ENCODE results near the gene ADGRL1. TPM values are rescaled to one million over a fixed set of nuclear protein-coding genes. Genes with fewer than 3 reads are reported as not detected.
"Not testable (repeated sequence)": the region's sequence is repeated elsewhere in the genome, so short reads cannot be mapped to it uniquely, and the experiment has no call there.

Gene ADGRL1
- total and polyA plus RNA-seq, 2 donors, result 3.6 to 8.4 TPM

DNA sequence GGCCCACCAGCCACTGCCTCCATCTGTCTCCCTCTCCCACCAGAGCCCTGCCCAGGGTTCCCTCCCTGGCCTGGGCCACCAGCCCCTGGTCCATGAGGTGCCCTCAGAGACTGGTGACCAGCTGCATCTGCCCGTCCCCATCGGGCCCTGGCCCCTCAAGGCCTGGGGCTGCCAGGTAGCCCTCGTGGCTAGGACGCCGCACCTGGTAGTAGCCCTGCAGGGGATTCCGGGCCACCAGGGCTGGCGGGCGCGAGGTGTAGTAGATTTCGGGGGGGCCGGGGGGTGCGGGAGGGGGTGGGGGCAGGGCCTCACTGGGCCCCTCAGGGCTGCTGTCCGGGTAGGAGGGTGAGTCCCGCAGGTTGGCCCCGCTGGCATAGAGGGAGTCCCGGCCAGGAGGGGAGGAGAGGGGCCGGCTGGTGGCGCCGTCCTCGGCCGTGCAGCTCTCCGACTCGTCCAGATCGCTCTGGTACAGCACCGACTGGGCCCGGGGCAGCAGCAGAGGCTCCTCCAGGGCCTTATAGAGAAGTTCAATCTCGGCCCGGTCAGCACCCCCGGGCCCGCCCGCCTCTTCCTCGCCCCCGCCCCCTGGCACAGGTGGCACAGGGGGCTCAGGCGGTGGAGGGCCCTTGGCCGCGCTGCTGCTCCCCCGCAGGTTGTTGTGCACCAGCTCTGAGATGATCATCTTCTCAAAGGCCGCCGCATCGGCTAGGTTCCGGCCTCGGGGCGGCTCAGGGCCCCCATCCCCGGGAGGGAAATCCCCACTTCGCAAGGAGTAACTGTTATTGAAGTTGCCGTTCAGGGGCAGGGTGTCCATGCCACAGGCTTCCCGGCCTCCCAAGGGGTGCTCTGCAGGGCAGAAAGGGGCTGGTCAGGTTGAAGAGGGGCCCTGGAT lies 55.0 kb downstream of the ADGRL1 start:
- Histone ChIP-seq H3K27ac (ENCODE audit: low read depth in 1 of 2, low read length in 1 of 2) (peak overlapping the region in 1 of 2 donors; percentile 94), H3K27me3 (ENCODE audit: control insufficient read depth in 2 of 2, insufficient read depth in 1 of 2, low read length in 1 of 2) (no peaks in the 10 kb centered on the region)
- WGBS, result 96% methylated on average over 47 of the region's 47 CpGs

DNA sequence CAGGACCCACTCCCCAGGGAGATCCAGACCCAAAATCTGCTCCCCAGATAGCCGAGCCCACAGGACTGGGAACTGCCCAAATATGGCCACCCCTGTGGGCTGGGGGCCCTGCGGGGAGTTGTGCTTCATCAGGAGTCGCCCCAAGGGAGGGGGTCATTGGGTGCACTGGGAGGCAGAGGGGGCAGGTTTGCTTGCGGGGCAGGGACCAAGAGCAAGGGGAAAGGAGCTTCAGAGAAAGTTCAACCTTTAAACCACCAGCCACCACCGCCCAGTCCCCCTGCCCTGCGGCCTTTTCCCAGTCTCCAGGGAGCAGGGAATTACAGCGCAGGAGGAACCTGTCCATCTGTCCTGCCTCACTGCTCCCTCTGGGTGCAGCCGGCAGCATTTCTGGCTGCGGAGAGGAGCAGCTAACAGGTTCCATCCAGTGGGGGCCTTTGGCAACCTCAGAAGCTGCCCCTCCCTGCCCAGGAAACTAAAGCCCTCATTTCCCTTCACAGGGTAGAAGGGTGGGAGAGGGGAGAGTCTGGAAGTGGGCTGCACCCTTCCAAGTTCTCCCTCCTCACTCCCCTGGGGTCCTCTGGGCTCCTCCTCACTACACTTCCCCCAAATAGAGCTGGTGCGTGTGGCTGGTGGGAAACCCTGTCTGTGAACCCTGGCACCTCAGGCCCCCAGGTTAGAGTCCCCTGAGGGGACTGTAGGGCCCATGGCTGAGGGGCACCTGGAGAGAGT lies 55.8 kb downstream of the ADGRL1 start:
- Histone ChIP-seq H3K36me3 (ENCODE audit: control insufficient read depth in 2 of 2, insufficient read depth in 2 of 2, low read length in 1 of 2) (peaks cover 27 to 30% of the 10 kb centered on the region in 2 donors), H3K27ac (ENCODE audit: low read depth in 1 of 2, low read length in 1 of 2) (peak overlapping the region; percentile 94 to 96), H3K9me3 (ENCODE audit: control insufficient read depth in 2 of 2, insufficient read depth in 1 of 2, low read length in 1 of 2) (no peaks in the 10 kb centered on the region), H3K4me3 (ENCODE audit: low read length in 2 of 2) (peak overlapping the region; percentile 16 to 45), H3K27me3 (ENCODE audit: control insufficient read depth in 2 of 2, insufficient read depth in 1 of 2, low read length in 1 of 2) (no peaks in the 10 kb centered on the region), H3K4me1 (ENCODE audit: control insufficient read depth in 2 of 2, insufficient read depth in 2 of 2, low read length in 2 of 2) (peaks cover 21 to 29% of the 10 kb centered on the region in 2 donors)
- DNase-seq (ENCODE audit: low read depth in 6 of 9, low spot score in 9 of 9), result no peak
- 82% methylated on average over 10 of the region's 10 CpGs for WGBS

More for the DNA sequence above, 55.0 kb downstream of the ADGRL1 start:
- Histone ChIP-seq H3K36me3 (ENCODE audit: control insufficient read depth in 2 of 2, insufficient read depth in 2 of 2, low read length in 1 of 2) (peaks cover 35 to 39% of the 10 kb centered on the region in 2 donors), H3K9me3 (ENCODE audit: control insufficient read depth in 2 of 2, insufficient read depth in 1 of 2, low read length in 1 of 2) (no peaks in the 10 kb centered on the region), H3K4me3 (ENCODE audit: low read length in 2 of 2) (no peak overlapping the region), H3K4me1 (ENCODE audit: control insufficient read depth in 2 of 2, insufficient read depth in 2 of 2, low read length in 2 of 2) (peaks cover 21 to 29% of the 10 kb centered on the region in 2 donors)
- no peak for DNase-seq (ENCODE audit: low read depth in 6 of 9, low spot score in 9 of 9)

DNA sequence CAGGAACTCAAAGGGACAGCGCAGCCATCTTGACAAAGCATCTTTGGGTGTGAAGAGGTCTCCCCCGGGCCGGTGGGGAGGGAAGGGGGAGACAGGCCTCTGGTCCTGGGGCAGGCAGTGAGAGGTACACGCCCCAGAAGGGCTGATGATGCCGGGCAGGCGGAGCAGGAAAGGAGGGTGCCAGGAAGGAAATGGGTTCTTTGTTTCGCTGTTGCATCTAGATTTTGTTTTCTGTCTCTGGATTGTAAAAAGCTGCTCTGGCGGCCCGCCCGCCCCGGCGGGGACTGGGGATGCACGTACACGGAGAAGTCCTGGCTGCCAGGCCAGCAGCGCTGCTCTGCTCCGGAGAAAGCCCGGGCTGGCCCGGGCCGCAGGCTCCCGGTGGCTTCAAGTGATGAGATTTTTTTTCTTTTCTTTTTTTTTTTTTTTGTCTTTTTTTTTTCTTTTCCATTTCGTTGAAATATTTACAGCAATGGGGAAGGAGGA lies 56.4 kb downstream of the ADGRL1 start:
- Histone ChIP-seq H3K36me3 (ENCODE audit: control insufficient read depth in 2 of 2, insufficient read depth in 2 of 2, low read length in 1 of 2) (peaks cover 23 to 26% of the 10 kb centered on the region in 2 donors), H3K27ac (ENCODE audit: low read depth in 1 of 2, low read length in 1 of 2) (peak overlapping the region; percentile 94 to 96), H3K27me3 (ENCODE audit: control insufficient read depth in 2 of 2, insufficient read depth in 1 of 2, low read length in 1 of 2) (no peaks in the 10 kb centered on the region), H3K4me3 (ENCODE audit: low read length in 2 of 2) (peak overlapping the region; percentile 16 to 45), H3K9me3 (ENCODE audit: control insufficient read depth in 2 of 2, insufficient read depth in 1 of 2, low read length in 1 of 2) (no peaks in the 10 kb centered on the region), H3K4me1 (ENCODE audit: control insufficient read depth in 2 of 2, insufficient read depth in 2 of 2, low read length in 2 of 2) (peaks cover 21 to 29% of the 10 kb centered on the region in 2 donors)
- WGBS, result 4% methylated on average over 21 of the region's 21 CpGs
- peak in 7 of 9 donors; percentile 16 to 74 (median 34) for DNase-seq (ENCODE audit: low read depth in 6 of 9, low spot score in 9 of 9)

DNA sequence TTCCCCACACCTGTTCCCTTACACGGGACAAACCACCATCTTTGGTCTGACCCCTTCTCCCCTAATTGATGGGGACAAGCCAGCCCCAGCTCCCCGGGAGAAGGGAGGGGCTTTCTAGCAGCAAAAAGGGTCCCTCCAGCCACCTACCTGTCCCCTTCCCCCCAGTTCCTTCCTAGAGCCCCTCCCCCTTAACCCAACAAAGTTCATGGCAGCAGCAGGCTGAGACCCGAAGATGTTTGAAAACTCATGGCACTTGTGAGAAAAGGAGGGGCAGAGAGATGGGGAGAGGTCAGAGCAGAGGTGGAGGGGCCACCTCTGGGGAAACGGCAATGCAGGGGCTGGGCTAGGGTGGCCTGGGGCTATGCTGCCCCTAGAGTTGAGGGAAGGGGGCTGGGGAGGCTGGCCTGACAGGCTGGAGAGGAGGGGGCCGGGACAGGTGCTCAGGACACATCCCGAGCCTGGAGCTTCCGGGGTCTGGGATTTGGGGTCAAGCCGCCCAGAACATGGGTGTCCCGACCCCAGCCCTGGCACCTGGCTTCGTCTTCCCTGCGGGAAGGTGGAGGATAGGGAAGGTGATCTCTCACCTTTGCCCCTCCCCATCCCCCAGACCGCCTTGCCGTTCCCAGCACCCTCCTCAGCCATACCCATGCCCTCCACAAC lies 57.1 kb downstream of the ADGRL1 start:
- WGBS, result 82% methylated on average over 13 of the region's 13 CpGs
- Histone ChIP-seq H3K9me3 (ENCODE audit: control insufficient read depth in 2 of 2, insufficient read depth in 1 of 2, low read length in 1 of 2) (no peaks in the 10 kb centered on the region), H3K36me3 (ENCODE audit: control insufficient read depth in 2 of 2, insufficient read depth in 2 of 2, low read length in 1 of 2) (peaks cover 20 to 21% of the 10 kb centered on the region in 2 donors), H3K27ac (ENCODE audit: low read depth in 1 of 2, low read length in 1 of 2) (peak overlapping the region; percentile 94 to 96), H3K4me3 (ENCODE audit: low read length in 2 of 2) (peak overlapping the region; percentile 16 to 45), H3K27me3 (ENCODE audit: control insufficient read depth in 2 of 2, insufficient read depth in 1 of 2, low read length in 1 of 2) (no peaks in the 10 kb centered on the region), H3K4me1 (ENCODE audit: control insufficient read depth in 2 of 2, insufficient read depth in 2 of 2, low read length in 2 of 2) (peaks cover 21 to 29% of the 10 kb centered on the region in 2 donors)
- no peak for DNase-seq (ENCODE audit: low read depth in 6 of 9, low spot score in 9 of 9)

DNA sequence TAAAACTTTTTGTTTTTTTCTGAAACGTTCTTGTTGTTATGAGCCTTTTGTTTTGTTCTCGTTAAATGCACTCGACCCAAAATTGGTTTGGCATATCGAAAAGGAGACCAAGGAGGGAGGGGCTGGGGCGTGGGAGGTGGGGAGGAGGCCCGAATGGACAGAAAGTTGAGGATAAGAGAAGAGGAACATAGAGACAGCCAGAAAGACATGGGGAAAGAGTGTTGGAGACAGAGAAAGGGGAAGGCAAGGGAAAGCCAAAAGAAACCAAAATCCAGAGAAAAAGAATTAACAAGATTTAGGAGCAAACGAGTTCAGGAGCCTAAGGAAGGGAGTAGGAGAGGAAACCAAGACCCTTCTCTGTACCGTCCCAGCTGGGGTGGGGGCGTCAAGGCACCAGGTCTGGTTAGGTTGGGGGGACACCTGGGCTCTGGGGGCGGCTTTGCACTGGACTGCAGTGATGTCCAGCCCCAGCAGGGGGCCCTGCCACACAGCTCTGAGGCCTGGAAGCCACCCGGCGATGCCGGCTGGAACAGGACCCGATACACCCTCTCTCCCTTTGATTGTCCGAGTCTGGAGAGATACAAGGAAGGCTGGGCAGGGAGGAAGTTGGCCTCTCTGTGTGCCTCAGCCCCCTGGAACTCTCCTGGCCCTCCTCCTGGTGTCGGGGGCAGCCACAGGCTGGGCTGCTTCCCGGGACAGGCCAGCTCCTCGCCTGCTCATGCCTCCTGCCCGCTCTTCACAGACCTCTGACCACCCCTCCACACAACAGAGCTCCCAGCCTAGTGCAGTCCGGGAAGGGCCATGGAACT lies 58.0 kb downstream of the ADGRL1 start:
- peaks cover 19 to 20% of the 10 kb centered on the region in 2 donors for H3K36me3 ChIP-seq (ENCODE audit: control insufficient read depth in 2 of 2, insufficient read depth in 2 of 2, low read length in 1 of 2)
- no peak overlapping the region for H3K27ac ChIP-seq (ENCODE audit: low read depth in 1 of 2, low read length in 1 of 2)
- no peaks in the 10 kb centered on the region for H3K9me3 ChIP-seq (ENCODE audit: control insufficient read depth in 2 of 2, insufficient read depth in 1 of 2, low read length in 1 of 2)
- WGBS, result 65% methylated on average over 20 of the region's 20 CpGs
- peaks cover 21 to 29% of the 10 kb centered on the region in 2 donors for H3K4me1 ChIP-seq (ENCODE audit: control insufficient read depth in 2 of 2, insufficient read depth in 2 of 2, low read length in 2 of 2)
- no peaks in the 10 kb centered on the region for H3K27me3 ChIP-seq (ENCODE audit: control insufficient read depth in 2 of 2, insufficient read depth in 1 of 2, low read length in 1 of 2)
- H3K4me3 ChIP-seq (ENCODE audit: low read length in 2 of 2), result no peak overlapping the region
- DNase-seq (ENCODE audit: low read depth in 6 of 9, low spot score in 9 of 9), result peak in 1 of 9 donors; percentile 34

DNA sequence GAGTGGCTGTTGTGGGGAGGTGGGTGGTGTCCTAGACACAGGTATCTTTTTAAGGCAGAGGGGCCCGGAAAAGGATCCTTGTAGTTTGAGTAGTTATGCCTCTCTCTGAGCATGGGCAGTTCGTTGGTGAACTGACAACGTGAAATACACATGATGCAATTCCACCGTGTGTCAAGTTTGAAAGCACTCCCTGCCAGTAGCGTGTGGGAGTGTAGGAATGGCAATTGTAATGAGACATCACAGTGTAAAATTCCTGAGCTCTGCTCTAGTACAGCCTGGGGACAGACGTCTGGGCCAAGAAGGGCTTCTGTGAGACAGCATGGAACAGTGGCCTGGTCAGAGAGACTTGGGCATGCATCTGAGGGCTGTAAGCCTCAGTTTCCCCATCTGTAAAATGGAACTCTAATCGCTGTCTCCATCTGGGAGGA lies 59.2 kb downstream of the ADGRL1 start:
- H3K27me3 ChIP-seq (ENCODE audit: control insufficient read depth in 2 of 2, insufficient read depth in 1 of 2, low read length in 1 of 2), result no peaks in the 10 kb centered on the region
- no peaks in the 10 kb centered on the region for H3K9me3 ChIP-seq (ENCODE audit: control insufficient read depth in 2 of 2, insufficient read depth in 1 of 2, low read length in 1 of 2)
- no peak overlapping the region for H3K27ac ChIP-seq (ENCODE audit: low read depth in 1 of 2, low read length in 1 of 2)
- peaks cover 7 to 9% of the 10 kb centered on the region in 2 donors for H3K36me3 ChIP-seq (ENCODE audit: control insufficient read depth in 2 of 2, insufficient read depth in 2 of 2, low read length in 1 of 2)
- DNase-seq (ENCODE audit: low read depth in 6 of 9, low spot score in 9 of 9), result no peak
- WGBS, result 97% methylated on average over 7 of the region's 7 CpGs
- H3K4me3 ChIP-seq (ENCODE audit: low read length in 2 of 2), result no peak overlapping the region
- peaks cover 23 to 35% of the 10 kb centered on the region in 2 donors for H3K4me1 ChIP-seq (ENCODE audit: control insufficient read depth in 2 of 2, insufficient read depth in 2 of 2, low read length in 2 of 2)

DNA sequence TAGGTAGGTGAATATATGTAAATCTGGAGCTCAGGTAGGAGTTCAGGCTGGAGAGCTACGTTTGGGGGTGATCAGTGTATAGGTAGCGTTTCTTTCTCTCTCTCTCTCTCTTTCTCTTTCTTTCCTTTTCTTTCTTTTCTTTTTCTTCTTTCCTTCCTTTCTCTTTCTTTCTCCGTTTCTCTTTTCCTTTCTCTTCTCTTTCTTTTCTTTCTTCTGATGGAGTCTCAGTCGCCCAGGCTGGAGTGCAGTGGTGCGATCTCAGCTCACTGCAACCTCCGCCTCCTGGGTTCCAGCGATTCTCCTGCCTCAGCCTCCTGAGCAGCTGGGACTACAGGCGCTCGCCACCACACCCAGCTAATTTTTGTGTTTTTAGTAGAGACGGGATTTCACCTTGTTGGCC lies 59.8 kb downstream of the ADGRL1 start:
- peaks cover 23 to 41% of the 10 kb centered on the region in 2 donors for H3K4me1 ChIP-seq (ENCODE audit: control insufficient read depth in 2 of 2, insufficient read depth in 2 of 2, low read length in 2 of 2)

DNA sequence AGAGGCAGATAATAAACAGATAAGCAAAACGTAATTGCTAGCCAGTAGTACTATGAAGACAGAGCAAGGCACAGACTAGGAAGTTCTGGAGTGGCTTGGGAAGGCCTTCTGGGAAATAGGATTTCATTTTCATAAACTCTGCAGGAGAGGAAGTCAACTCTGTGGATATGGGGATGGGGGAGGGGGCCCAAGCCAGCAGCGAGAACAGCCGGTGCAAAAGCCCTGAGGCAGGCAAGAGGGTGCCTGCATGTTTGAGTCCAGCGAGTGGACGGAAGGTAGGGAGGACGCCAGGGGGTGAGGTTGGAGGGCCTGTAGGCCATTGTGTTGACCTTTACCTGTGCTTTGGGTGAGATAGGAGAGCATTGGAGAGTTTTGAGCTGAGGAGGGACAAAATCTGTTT lies 60.6 kb downstream of the ADGRL1 start:
- Histone ChIP-seq H3K9me3 (ENCODE audit: control insufficient read depth in 2 of 2, insufficient read depth in 1 of 2, low read length in 1 of 2) (no peaks in the 10 kb centered on the region), H3K27ac (ENCODE audit: low read depth in 1 of 2, low read length in 1 of 2) (no peak overlapping the region), H3K4me1 (ENCODE audit: control insufficient read depth in 2 of 2, insufficient read depth in 2 of 2, low read length in 2 of 2) (peaks cover 22 to 40% of the 10 kb centered on the region in 2 donors), H3K27me3 (ENCODE audit: control insufficient read depth in 2 of 2, insufficient read depth in 1 of 2, low read length in 1 of 2) (no peaks in the 10 kb centered on the region), H3K4me3 (ENCODE audit: low read length in 2 of 2) (no peak overlapping the region), H3K36me3 (ENCODE audit: control insufficient read depth in 2 of 2, insufficient read depth in 2 of 2, low read length in 1 of 2) (peaks cover 0 to 3% of the 10 kb centered on the region in 2 donors)
- DNase-seq (ENCODE audit: low read depth in 6 of 9, low spot score in 9 of 9), result no peak
- 97% methylated on average over 6 of the region's 6 CpGs for WGBS

More for the DNA sequence above, 59.8 kb downstream of the ADGRL1 start:
- not testable (repeated sequence) for DNase-seq (ENCODE audit: low read depth in 6 of 9, low spot score in 9 of 9); H3K4me3 ChIP-seq (ENCODE audit: low read length in 2 of 2); H3K36me3 ChIP-seq (ENCODE audit: control insufficient read depth in 2 of 2, insufficient read depth in 2 of 2, low read length in 1 of 2); H3K9me3 ChIP-seq (ENCODE audit: control insufficient read depth in 2 of 2, insufficient read depth in 1 of 2, low read length in 1 of 2); H3K27ac ChIP-seq (ENCODE audit: low read depth in 1 of 2, low read length in 1 of 2); H3K27me3 ChIP-seq (ENCODE audit: control insufficient read depth in 2 of 2, insufficient read depth in 1 of 2, low read length in 1 of 2)
- WGBS, result 97% methylated on average over 10 of the region's 10 CpGs

All from thymus (tissue), 11 donors.